Pancreas (tissue), 10 donors: ENCODE data around the gene TDRKH. TPM values are rescaled to one million over a fixed set of nuclear protein-coding genes. Genes with fewer than 3 reads are reported as not detected.
A peak's percentile ranks its signal among the peaks of the same experiment; 100 is the strongest.

Source experiments
- ATAC-seq, 4 donors: fragments of 200-7000 bp; cut with Tn5 transposase; one replicate each; pipeline versions ENCODE4 v1.8.0 to v1.9.1; 2020; ENCODE audit warnings: mild to moderate bottlenecking in 4 of 4, moderate library complexity in 4 of 4
- DNase-seq, 6 donors: peaks; one replicate each; pipeline ENCODE4 v3.0.0-alpha.2; 2020
- FAIRE-seq: peaks from 2 replicates; lab custom pipeline; 2012; peaks lifted over from hg19 to GRCh38; lab: Jason Lieb, UNC
- H3K27ac ChIP-seq, 4 donors: fragments of 200-600 bp; sonication (generic); 1 replicate in 3 of 4; 2 replicates in 1 of 4; pipeline versions ENCODE4 v1.5.0 to v1.8.0; 2020
- H3K27me3 ChIP-seq, 4 donors: fragments of 200-600 bp; one replicate each; pipeline ENCODE4 v1.8.0; 2021
- H3K36me3 ChIP-seq, 3 donors: fragments of 200-600 bp; sonication (generic) in 1 of 3; one replicate each; pipeline versions ENCODE4 v1.5.0 to v1.8.0; 2020 to 2021
- H3K4me1 ChIP-seq, 3 donors: fragments of 200-600 bp; one replicate each; pipeline ENCODE4 v1.8.0; 2021
- H3K4me3 ChIP-seq, 4 donors: fragments of 200-600 bp; sonication (generic) in 2 of 4; one replicate each; pipeline versions ENCODE4 v1.5.0 to v1.8.0; 2020 to 2021
- H3K9me3 ChIP-seq, 4 donors: fragments of 200-600 bp; one replicate each; pipeline ENCODE4 v1.8.0; 2021
- CTCF ChIP-seq, 4 donors: fragments of 200-600 bp; sonication (generic) in 3 of 4; IDR thresholded peaks; one replicate each; pipeline versions ENCODE4 v1.5.0 to v1.8.0; 2021; ENCODE audit warnings: antibody characterized with exemption in 4 of 4
- WGBS, 2 donors: extraction: QIAGEN DNeasy Blood & Tissue Kit; methylation state at CpG; one replicate each; pipeline ENCODE4 v1.1.7; 2013; 5-methylcytosine and 5-hydroxymethylcytosine counted together
- intact Hi-C, 3 donors: fragments of 100-400 bp; cut with DNase I; formaldehyde crosslinking; loops; one replicate each; pipeline versions ENCODE4 v1.11.1 to v1.14.2; 2022
- polyA plus RNA-seq, 2 donors: library from polyadenylated mRNA; stranded (reverse); fragments of 200-250 nt; gene quantifications; one replicate each; pipeline ENCODE4 v1.2.3, GENCODE V29; 2013
- total RNA-seq, 6 donors: library from RNA; stranded (reverse); fragmentation: NEBNext Ultra II Directional in 4 of 6; extraction: Animal tissue kit (Norgen Biotek cat#: 25700) in 4 of 6; gene quantifications; one replicate each; pipeline versions ENCODE4 v1.2.1 to v1.2.4, GENCODE V29; 2021 to 2023
- donor health status: healthy with polysubstance abuse.
- donor health status: DM: no; HTN: no; CAD: no; lungs with moderate emphysema.
- donor health status: DM: no; HTN: no; CAD: no.
- donor health status: control.
- donor health status: control.
- donor health status: Bipolar disorder and iron deficiency.
- donor health status: DM: yes; HTN: yes; CAD: no.
- donor health status: DM: no; HTN: no; CAD: no.
- donor health status: DM: no; HTN: no; CAD: no.
- donor health status: DM: yes; HTN: yes; CAD: no.

The TDRKH gene
- total and polyA plus RNA-seq, 8 donors: 2.6 to 7.5 (median 3.7) TPM

DNA sequence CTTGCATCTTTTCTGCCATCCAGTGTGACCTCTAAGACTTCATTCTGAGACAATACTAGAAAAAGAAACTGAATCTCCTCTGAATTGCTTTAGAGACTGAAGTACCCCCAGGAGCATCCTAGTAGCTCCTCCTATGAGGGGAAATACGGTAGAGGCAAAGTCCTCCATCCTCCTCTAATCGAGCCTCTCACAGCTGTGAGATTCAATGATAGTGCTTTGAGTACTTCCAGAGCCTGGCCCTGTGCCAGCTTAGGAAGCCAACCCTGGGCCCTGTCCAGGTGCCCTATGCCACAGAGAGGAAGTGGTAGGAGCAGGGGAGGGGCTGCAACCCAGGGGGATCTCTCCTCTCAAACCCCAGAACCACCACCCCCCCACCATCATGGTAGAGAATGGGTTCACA lies 30.6 kb upstream of the TDRKH start:
- ATAC-seq: peak; percentile 55 to 74 (median 66)
- intact Hi-C loops: loop anchor here in 1 of 3 donors (10.0 kb wide), 1 partner anchor 46 kb away; no protein-coding TSS in a partner anchor
- TF ChIP-seq CTCF (IDR thresholded peaks at IDR 0.05): no peak
- peaks cover 0 to 25% (median 0%) of the 10 kb centered on the region in 3 donors for H3K36me3 ChIP-seq
- no peak for FAIRE-seq
- no peaks in the 10 kb centered on the region for H3K27me3 ChIP-seq
- 2 to 4% methylated on average over 2 of the region's 2 CpGs for WGBS, 2 donors
- no peaks in the 10 kb centered on the region for H3K9me3 ChIP-seq
- peaks cover 9 to 27% (median 18%) of the 10 kb centered on the region in 3 donors for H3K4me1 ChIP-seq
- peak in 5 of 6 donors; percentile 68 to 91 (median 78) for DNase-seq
- H3K27ac ChIP-seq: peak overlapping the region in 2 of 4 donors; percentile 31 to 55
- no peak overlapping the region for H3K4me3 ChIP-seq

GRCh38 chr1:151819976-151820623 lies 29.8 kb upstream of the TDRKH start:
- Histone ChIP-seq H3K27me3 (no peaks in the 10 kb centered on the region), H3K4me1 (peaks cover 9 to 24% (median 18%) of the 10 kb centered on the region in 3 donors), H3K27ac (peak overlapping the region in 2 of 4 donors; percentile 31 to 55), H3K36me3 (peaks cover 0 to 25% (median 3%) of the 10 kb centered on the region in 3 donors), H3K9me3 (no peaks in the 10 kb centered on the region), H3K4me3 (no peak overlapping the region)
- ATAC-seq: peak; percentile 73 to 91 (median 85)
- 59 to 60% methylated on average over 7 of the region's 7 CpGs for WGBS, 2 donors
- no peak for TF ChIP-seq CTCF (IDR thresholded peaks at IDR 0.05)
- FAIRE-seq: no peak
- intact Hi-C loops: loop anchor here in 1 of 3 donors (10.0 kb wide), 1 partner anchor 45 kb away; no protein-coding TSS in a partner anchor
- peak in 5 of 6 donors; percentile 73 to 80 (median 76) for DNase-seq

DNA sequence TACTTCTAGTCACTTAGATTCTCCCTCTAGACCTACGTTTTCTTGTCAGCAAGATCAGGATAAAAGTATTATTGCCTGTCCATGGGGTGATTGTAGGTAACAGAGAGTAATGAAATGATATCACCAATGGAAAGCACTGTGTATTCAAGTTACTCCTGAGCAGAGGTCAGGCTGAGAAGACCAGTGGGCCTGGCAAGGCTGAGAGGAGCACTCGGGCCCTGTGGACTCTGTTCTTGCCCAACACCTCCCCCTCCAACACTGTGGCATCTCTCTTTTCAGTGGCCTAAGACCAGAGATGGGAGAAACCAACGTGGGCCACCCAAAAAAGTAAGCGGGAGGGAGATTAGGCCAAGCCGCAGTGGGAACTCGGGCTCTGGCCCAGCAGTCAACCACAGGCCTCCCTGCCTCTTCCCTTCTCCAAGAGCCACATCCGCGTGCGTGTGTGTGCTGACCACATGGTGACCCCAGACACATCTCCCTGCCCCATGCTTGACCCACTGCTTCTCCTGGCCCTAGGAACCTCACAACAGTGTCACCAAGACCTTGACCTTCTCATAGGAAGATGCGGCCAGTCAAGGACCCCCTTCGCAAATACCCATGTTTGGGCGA lies 29.0 kb upstream of the TDRKH start:
- ATAC-seq (no peak), DNase-seq (no peak), FAIRE-seq (no peak)
- 83 to 84% methylated on average over 12 of the region's 12 CpGs for WGBS, 2 donors
- Histone ChIP-seq H3K36me3 (peaks cover 0 to 33% (median 11%) of the 10 kb centered on the region in 3 donors), H3K4me1 (peaks cover 9 to 24% (median 18%) of the 10 kb centered on the region in 3 donors), H3K4me3 (no peak overlapping the region), H3K27ac (no peak overlapping the region), H3K27me3 (no peaks in the 10 kb centered on the region), H3K9me3 (no peaks in the 10 kb centered on the region)
- no peak for TF ChIP-seq CTCF (IDR thresholded peaks at IDR 0.05)
- intact Hi-C loops: no loop called here

DNA sequence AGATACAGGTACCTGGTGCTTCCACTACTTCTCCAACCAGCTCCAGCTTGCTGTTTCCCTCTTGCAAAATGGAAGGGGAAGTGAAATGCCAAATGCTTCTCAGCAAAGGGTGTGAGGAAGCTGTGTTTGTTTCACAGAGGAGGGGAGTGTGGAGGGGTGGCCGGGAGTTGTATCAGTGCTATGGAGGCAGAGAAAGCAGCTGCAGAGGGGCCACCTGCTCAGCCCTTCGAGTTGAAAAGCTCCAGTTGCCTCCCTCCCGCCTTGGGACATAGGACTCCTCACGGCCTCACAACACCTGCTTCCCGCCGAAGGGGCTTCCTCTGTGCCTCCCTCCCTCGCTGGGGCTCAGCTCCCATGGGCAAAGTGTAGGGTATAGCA lies 27.0 kb upstream of the TDRKH start:
- no peak for FAIRE-seq
- ATAC-seq: no peak

More for the DNA sequence above, 27.0 kb upstream of the TDRKH start:
- Histone ChIP-seq H3K27ac (no peak overlapping the region), H3K4me3 (no peak overlapping the region), H3K4me1 (peaks cover 9 to 24% (median 18%) of the 10 kb centered on the region in 3 donors), H3K9me3 (no peaks in the 10 kb centered on the region), H3K27me3 (no peaks in the 10 kb centered on the region), H3K36me3 (peaks cover 0 to 53% (median 23%) of the 10 kb centered on the region in 3 donors)
- intact Hi-C loops: no loop called here
- 78 to 81% methylated on average over 7 of the region's 7 CpGs for WGBS, 2 donors
- no peak for TF ChIP-seq CTCF (IDR thresholded peaks at IDR 0.05)
- DNase-seq: peak in 1 of 6 donors; percentile 43
